HL-60/S4 treated with retinoic acid at 250 ng/mL for 4 days and 3 days (cell line): Measurements from ENCODE around the gene AOPEP.

Experiments used
- in situ Hi-C: fragments of 300-500 bp; cut with MboI; formaldehyde crosslinking; loops from 2 replicates; pipeline ENCODE4 v1.7.0; 2022; ENCODE audit warnings: low sequenced_read_pairs

The AOPEP gene

GRCh38 chr9:94714494-94714893 is 12.0 kb upstream of the AOPEP start:
- in situ Hi-C loops = no loop called here

DNA sequence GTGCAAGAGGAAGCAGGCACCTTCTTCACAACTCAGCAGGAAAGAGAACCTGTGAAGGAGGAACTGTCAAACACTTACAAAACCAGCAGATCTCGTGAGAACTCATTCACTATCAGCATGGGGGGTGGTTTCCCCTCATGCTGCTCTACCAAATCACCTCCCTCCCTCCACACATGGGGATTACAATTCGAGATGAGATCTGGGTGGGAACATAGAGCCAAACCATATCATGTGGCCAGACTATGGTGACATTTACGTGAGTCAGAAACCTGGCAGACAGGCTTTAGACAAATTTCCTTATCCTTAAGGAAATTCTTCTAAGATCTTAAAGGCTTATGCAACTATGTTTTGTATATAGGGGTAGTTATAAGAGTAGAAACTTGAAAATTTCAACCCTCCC is 8.7 kb upstream of the AOPEP start:
- in situ Hi-C loops = no loop called here

GRCh38 chr9:94718936-94719335 is 7.6 kb upstream of the AOPEP start:
- in situ Hi-C loops = no loop called here

DNA sequence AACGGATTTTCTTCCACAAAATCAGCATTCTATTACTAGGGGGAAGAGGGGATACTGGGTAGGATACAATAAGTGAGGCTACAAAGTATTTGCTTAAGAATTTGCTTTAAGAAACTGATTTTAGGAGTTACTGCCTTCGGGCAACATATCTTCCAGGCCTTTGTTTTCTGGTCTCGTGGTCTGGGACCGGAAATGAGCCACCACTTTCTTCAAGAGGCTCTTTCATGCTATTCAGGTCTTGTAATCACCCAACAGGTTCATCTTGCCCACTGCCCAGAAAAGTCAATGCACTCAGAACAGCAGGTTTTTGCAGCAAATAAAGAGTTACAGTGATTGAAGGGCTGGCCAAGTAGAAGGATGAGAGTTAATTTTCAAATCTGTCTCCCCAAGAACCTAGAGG is 6.6 kb upstream of the AOPEP start:
- in situ Hi-C loops = no loop called here

- in situ Hi-C loops = no loop called here
These were observed 5.5 kb upstream of the AOPEP start for GRCh38 chr9:94720846-94721549.

DNA sequence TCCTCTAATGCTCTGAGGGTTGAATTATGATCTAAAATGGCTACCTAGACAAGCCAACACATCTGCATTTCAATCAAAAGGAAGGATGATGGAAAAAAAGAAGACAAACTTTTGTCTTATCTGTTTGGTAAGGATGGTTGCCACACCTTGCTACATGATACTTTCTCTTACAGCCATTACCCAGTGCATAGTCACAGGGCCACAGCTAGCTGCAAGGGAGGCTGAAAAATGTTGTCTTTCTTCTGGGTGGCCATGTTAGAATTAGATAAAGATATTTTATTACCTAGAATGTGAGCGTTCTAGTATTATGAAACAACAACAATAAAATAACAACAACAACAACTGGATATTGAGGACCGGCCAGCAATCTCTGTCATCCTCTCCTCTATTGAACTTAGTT is 4.7 kb upstream of the AOPEP start:
- in situ Hi-C loops = no loop called here

DNA sequence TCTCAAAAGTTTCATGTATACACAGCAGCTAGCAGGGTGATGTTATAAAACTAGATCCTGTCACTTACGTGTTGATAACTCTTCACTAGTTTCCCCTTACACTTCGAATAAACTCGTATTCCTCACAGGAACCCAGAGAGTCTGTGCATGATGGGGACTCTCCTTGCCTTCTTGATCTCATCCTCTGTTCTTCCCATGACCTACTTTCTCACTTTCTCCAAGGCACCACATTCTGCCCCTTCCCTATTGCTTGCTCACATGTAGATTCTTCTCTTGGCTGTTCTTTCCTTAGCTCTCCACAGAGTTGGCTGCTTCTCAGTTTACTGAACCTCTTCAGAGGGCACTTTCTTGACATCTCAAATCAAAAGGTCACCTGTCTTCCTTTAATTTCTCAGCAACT is 1.2 kb upstream of the AOPEP start:
- in situ Hi-C loops = no loop called here

GRCh38 chr9:94728719-94729118 is 2.2 kb downstream of the AOPEP start:
- in situ Hi-C loops = no loop called here

DNA sequence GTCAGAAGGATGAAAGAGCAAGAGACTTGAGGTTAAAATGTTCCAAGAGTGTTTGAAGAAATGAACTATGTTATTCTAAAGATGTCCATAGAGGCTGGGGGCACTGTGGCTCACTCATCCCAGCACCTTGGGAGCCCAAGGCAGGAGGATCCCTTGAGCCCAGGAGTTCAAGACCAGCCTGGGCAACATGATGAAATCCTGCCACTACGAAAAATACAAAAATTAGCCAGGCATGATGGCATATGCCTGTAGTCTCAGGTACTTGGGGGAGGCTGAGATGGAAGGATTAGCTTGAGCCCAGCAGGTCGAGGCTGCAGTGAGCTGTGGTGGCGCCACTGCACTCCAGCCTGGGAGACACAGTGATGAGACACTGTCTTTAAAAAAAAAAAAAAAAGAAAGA is 2.7 kb downstream of the AOPEP start:
- in situ Hi-C loops = no loop called here

DNA sequence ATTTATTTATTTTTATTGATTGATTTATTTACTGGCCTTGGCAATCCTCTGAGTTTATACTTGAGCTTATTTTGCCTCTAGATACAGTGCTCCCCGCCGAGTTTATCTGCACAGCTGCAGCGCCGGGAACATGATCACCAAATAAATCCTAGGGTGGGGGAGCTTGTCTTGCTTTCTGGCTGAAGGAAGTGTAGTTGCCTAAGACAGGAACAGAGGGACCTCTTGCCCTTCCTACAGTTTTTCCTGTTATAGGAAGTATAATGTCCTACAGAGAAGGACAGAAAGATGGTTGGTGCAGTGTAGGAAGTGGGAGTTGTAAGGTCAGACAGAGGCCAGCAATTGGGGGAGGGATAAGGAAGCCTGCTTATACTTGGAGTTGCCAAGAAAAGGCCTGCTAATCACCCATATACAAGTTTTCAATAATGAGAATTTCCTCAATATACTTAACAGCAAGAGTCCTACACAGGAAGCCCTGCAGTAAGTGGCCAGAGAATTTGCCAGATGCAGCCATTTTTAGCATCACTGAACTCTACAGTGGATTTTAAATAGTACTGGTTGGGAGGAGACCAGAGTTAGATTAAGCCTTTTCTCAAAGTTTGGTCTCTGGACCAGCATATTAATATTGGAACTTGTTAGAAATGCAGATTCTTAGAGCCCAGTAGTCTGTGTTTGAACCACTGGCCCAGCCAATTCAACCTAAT is 7.7 kb downstream of the AOPEP start:
- in situ Hi-C loops = no loop called here

DNA sequence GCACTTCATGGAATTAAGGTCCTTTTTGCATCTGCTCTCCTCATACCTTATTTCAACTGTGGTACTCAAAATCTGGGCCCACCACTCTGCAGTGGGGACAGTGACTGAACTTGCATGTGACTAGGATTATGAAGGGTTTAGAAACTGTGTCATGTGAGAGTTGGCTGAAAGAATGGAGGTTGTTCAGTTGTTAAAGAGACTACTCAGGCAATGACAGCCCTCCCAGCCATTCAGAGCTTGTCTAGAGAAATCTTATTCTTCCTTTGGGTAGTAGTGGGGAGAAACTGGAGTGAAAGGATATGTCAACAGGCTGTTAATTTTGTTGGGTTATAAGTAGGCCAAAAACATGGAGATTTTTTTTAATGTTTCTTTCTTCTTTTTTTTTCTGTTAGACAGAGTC is 10.3 kb downstream of the AOPEP start:
- in situ Hi-C loops = no loop called here

- in situ Hi-C loops = no loop called here
These were observed 13.8 kb downstream of the AOPEP start for GRCh38 chr9:94740145-94740840.

DNA sequence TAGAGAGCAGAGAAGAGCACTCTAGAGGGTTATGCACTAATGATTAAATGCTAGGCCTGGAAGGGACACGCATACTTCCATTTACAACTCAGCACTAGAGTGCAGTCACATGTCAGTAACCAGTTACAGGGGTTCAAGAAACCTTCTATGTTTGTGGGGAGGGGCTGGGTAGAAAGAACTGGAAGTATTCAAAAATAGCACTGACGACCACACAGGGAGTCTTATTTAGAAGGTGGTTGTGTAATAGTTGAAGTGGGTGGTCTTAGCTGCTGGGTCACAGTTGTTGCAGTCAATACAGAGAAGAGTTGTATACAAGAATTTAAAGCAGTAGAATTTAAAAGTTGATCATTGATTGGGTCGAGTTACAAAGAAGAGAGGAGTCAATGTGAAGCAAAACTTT is 15.4 kb downstream of the AOPEP start:
- in situ Hi-C loops = no loop called here

DNA sequence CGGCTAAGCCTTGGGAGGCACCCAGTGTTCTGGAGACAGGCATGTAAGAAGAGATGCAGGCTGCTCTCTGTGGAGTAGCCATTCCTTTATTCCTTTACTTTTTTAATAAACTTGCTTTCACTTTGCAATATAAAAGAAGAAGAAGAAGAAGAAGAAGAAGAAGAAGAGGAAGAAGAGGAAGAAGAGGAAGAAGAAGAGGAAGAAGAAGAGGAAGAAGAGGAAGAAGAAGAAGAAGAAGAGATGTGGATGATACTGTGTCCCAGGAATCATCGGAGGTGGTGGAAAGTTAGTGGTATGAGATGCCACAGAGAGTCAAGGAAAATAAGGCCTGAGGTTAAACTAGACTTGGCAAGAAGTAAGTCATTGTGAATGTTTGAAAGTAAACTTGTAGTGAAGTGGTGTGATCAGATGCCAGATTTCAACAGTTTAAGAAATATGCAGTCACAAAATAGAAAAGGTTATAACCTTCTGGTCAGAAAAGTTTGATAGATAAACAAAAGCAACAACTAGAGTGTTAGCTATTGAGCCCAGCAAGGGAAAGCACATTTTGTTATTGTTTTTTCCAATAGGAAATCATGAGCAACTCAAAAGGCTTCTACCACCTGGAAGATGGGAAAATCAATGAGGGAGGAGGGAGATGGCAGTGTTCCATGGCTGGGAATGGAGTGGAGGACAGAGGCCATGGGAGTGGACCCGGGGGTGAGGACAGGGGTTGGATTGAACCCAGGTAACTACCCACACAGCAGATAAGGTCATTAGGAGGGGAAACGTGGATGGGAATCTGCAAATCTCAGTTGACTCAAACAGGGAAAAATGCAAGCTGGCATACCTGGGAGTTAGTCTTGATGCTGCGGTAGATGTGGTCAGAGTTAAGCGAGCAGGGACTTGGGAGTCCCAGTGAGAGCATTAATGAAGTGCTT is 16.8 kb downstream of the AOPEP start:
- in situ Hi-C loops = no loop called here

GRCh38 chr9:94745806-94746540 is 19.5 kb downstream of the AOPEP start:
- in situ Hi-C loops = no loop called here

DNA sequence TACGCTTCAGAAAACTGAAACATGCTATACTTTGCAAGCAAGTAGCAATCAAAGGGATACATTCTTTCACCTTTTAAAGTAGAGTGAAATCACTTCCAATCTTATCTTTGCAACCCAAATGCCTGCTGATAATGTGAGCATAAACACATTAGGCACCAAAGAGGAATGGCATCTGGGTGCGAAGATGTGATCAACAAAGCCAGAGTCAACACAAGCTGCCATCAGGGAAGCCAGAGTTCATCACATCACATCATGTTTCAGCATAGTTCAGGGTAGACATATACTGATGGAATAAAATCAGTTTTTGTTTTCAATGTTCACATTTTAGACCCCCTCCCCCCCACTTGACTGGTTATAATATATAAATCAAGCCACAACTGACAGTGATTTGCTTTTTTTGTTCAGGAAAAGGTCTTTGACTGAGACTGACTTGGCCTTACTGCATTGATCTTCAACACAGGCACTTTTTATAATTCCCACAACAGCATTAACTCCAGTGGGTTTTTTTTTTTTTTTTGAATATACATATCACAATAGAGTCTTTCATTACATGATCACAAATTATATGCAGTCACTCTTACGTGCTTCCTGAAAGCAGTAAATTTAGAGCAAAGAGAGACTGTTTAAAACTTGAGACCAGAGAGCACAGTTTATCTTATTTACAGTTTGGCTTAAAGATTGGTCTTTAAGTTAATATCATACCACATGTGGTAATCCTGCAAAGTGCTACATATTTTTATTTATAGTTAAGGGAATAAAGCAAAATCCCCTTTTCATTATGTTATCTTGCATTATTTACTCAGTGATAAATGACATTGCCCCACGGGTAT is 20.3 kb downstream of the AOPEP start:
- in situ Hi-C loops = no loop called here

GRCh38 chr9:94754976-94755475 is 28.5 kb downstream of the AOPEP start:
- in situ Hi-C loops = no loop called here

GRCh38 chr9:94757158-94757557 is 30.7 kb downstream of the AOPEP start:
- in situ Hi-C loops = no loop called here

DNA sequence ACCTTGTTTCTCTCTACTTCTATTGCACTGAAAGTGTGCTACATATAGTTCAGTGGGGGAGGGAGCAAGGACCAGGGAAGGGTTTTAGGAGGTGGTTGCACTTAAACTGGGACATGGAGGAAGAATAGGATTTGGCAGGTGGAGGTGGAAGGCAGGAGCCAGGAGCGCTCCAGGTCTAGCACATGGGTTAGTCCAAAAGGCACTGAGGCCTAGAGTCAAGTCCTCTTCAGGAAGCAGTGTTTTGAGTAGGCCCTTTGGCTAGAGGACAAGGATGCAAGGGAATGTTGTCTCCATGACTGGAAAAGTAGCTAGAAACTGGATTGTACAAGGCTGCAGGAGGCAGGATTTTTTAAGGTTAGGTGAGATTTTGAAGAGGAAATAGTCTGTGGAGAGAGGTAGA is 31.5 kb downstream of the AOPEP start:
- in situ Hi-C loops = no loop called here
